ENCODE measurements around the gene CACNG1. TPM values are rescaled to one million over a fixed set of nuclear protein-coding genes. Genes with fewer than 3 reads are reported as not detected.
A peak's percentile ranks its signal among the peaks of the same experiment; 100 is the strongest.

The CACNG1 gene
- total RNA-seq, 1 experiment from 2014 or later: not detected

GRCh38 chr17:67055811-67056745, 11.7 kb downstream of the CACNG1 start:
- no peak overlapping the region for H3K23ac ChIP-seq (ENCODE audit: insufficient read length, low read depth, low read length)
- H2BK5ac ChIP-seq (ENCODE audit: insufficient read length, low read length): no peak overlapping the region
- H4K20me1 ChIP-seq (ENCODE audit: control insufficient read depth, insufficient read depth, insufficient read length): no peaks in the 10 kb centered on the region
- no peak overlapping the region for H3K27ac ChIP-seq (ENCODE audit: insufficient read length, low read depth, low read length)
- no peaks in the 10 kb centered on the region for H3K79me2 ChIP-seq (ENCODE audit: insufficient read depth, low read length)
- no peaks in the 10 kb centered on the region for H3K79me1 ChIP-seq (ENCODE audit: insufficient read depth, low read depth, low read length, poor library complexity, severe bottlenecking)
- H3K27ac Mint-ChIP-seq: peak overlapping the region in 1 of 3 experiments; percentile 29; a peak in 2 of 7 replicates
- H3K4me1 Mint-ChIP-seq: peaks cover 0 to 3% of the 10 kb centered on the region in 2 experiments; a peak in 2 of 4 replicates
- no peak overlapping the region for H3K4me3 Mint-ChIP-seq
- H3K23me2 ChIP-seq (ENCODE audit: insufficient read length, low read depth, low read length, poor library complexity, severe bottlenecking): no peaks in the 10 kb centered on the region
- H3K9me3 ChIP-seq (ENCODE audit: control insufficient read depth, low read depth, low read length): no peaks in the 10 kb centered on the region
- TF ChIP-seq CTCF (conservative IDR thresholded peaks at IDR 0.05): no peak
- no peak overlapping the region for H3T11ph ChIP-seq (ENCODE audit: low read length)
- no peak overlapping the region for H3K18ac ChIP-seq (ENCODE audit: insufficient read length, low read depth, low read length)
- no peak overlapping the region for H2BK12ac ChIP-seq (ENCODE audit: insufficient read length, low read depth, low read length)
- no peak overlapping the region for H3K4me2 ChIP-seq (ENCODE audit: insufficient read depth, insufficient read length, low read length)
- DNase-seq: peak; percentile 29
- H4K8ac ChIP-seq (replicated peaks; ENCODE audit: insufficient read length, low read depth, low read length): no peak overlapping the region
- H3K36me3 Mint-ChIP-seq (ENCODE audit: insufficient read depth in 1 of 3, low read depth in 3 of 3): no peaks in the 10 kb centered on the region
- H2AK5ac ChIP-seq (ENCODE audit: insufficient read length, low read length): no peak overlapping the region
- H2BK15ac ChIP-seq (ENCODE audit: low read depth, low read length): no peak overlapping the region
- H3K4me1 ChIP-seq (ENCODE audit: insufficient read depth, low read length): no peaks in the 10 kb centered on the region
- peaks cover 1% of the 10 kb centered on the region; the same call in 1 of the 2 replicates for H3K27me3 Mint-ChIP-seq (ENCODE audit: low read depth)
- H3K14ac ChIP-seq (ENCODE audit: insufficient read depth, low read length): no peak overlapping the region
- no peak overlapping the region for H2BK20ac ChIP-seq (ENCODE audit: low read depth, low read length, poor library complexity, severe bottlenecking)
- no peak overlapping the region for H2BK120ac ChIP-seq (ENCODE audit: low read depth, low read length, poor library complexity, severe bottlenecking)
- no CpG with 5 or more reads among the region's 29 CpGs for WGBS (ENCODE audit: extremely low coverage, insufficient read length, low lambda C conversion rate)
- no peaks in the 10 kb centered on the region for H3K27me3 ChIP-seq (ENCODE audit: insufficient read depth, low read length)
- no peak overlapping the region for H3K4ac ChIP-seq (ENCODE audit: low read depth, low read length)
- H3K9me3 Mint-ChIP-seq: no peaks in the 10 kb centered on the region; a peak in 1 of 5 replicates
- no peak overlapping the region for H3K9ac ChIP-seq (ENCODE audit: extremely low read depth, insufficient read length, low read length)
- no peak overlapping the region for H3K56ac ChIP-seq (ENCODE audit: insufficient read length, low read depth, low read length)
- H4K91ac ChIP-seq (ENCODE audit: insufficient read length, low read depth, low read length): no peak overlapping the region
- no peak overlapping the region for H2AFZ ChIP-seq (ENCODE audit: low read length)
- no peak overlapping the region for H4K5ac ChIP-seq (ENCODE audit: insufficient read length, low read depth, low read length)

Measured in H9 (cell line).